ENCODE data around the gene LIMS2.

GRCh38 chr2:127620866-127621265 lies 54.5 kb downstream of the LIMS2 start:
- TF ChIP-seq CTCF (IDR thresholded peaks at IDR 0.05) (no peak), POLR2AphosphoS5 (IDR thresholded peaks at IDR 0.05; ENCODE audit: low read depth, low read length) (no peak), SIN3A (IDR thresholded peaks at IDR 0.05; ENCODE audit: borderline replicate concordance, insufficient read depth, low read depth, low read length) (no peak), TCF7L2 (IDR thresholded peaks at IDR 0.05; ENCODE audit: low read depth, low read length) (no peak), REST (IDR thresholded peaks at IDR 0.05; ENCODE audit: insufficient read depth in 1 of 2, low read depth in 2 of 2, low read length in 1 of 2) (no peak)

Data from Panc1 (cell line).